IMR-90 (cell line): ENCODE measurements around the gene MGAT4A. TPM values are rescaled to one million over a fixed set of nuclear protein-coding genes. Genes with fewer than 3 reads are reported as not detected.

Experiments used
- ATAC-seq: fragments of 200-7000 bp; cut with Tn5 transposase; 2 replicates; pipeline ENCODE4 v1.9.1; 2020; ENCODE audit warnings: low read depth, mild to moderate bottlenecking, moderate library complexity
- BruUV-seq: library from RNA; stranded (reverse); fragments of 400-500 nt; replicated peaks from 2 replicates; lab custom pipeline; 2021; lab: Mats Ljungman, UMichigan
- CTCF ChIA-PET: fragments of 300-600 bp; formaldehyde crosslinking; extraction: SDS; loops from one replicate; lab custom pipeline; 2021; ENCODE audit warnings: antibody characterized with exemption; lab: Yijun Ruan, JAX
- POLR2A ChIA-PET: fragments of 300-600 bp; sonication (Branson Sonifier 250); formaldehyde crosslinking; loops from one replicate; lab custom pipeline; 2022; ENCODE audit warnings: antibody characterized with exemption; ENCODE audit not compliant: unreplicated experiment; lab: Charles Lee
- DNase-seq: peaks from one replicate; pipeline ENCODE4 v3.0.0; 2013
- H2AFZ ChIP-seq: replicated peaks from 2 replicates; pipeline ENCODE3; 2013; ENCODE audit warnings: low read length, mild to moderate bottlenecking; ENCODE audit not compliant: poor library complexity
- H2AK5ac ChIP-seq: 2 replicates; pipeline ENCODE4 v1.6.1; 2013; ENCODE audit warnings: low read depth, low read length, inconsistent platforms
- H2AK9ac ChIP-seq: replicated peaks from 2 replicates; pipeline ENCODE3; 2013; ENCODE audit warnings: mild to moderate bottlenecking, low read depth, low read length, moderate library complexity; ENCODE audit not compliant: poor library complexity
- H2BK120ac ChIP-seq: 2 replicates; pipeline ENCODE4 v1.6.1; 2013; ENCODE audit warnings: low read depth, low read length, inconsistent platforms
- H2BK15ac ChIP-seq: 3 replicates; pipeline ENCODE4 v1.6.1; 2013; ENCODE audit warnings: low read depth, low read length, inconsistent platforms
- H2BK20ac ChIP-seq: 2 replicates; pipeline ENCODE4 v1.6.1; 2013; ENCODE audit warnings: low read depth, mild to moderate bottlenecking, inconsistent platforms, low read length, moderate library complexity
- H2BK5ac ChIP-seq: 2 replicates; pipeline ENCODE4 v1.6.1; 2013; ENCODE audit warnings: mild to moderate bottlenecking, low read depth, low read length, inconsistent platforms; ENCODE audit not compliant: poor library complexity, severe bottlenecking
- H3K14ac ChIP-seq: replicated peaks from 2 replicates; pipeline ENCODE4 v1.6.1; 2013; ENCODE audit warnings: low read depth, low read length, inconsistent platforms
- H3K18ac ChIP-seq: 2 replicates; pipeline ENCODE4 v1.6.1; 2013; ENCODE audit warnings: low read depth, low read length, control low read depth
- H3K23ac ChIP-seq: 2 replicates; pipeline ENCODE4 v1.6.1; 2013; ENCODE audit warnings: low read depth, low read length, inconsistent platforms
- H3K27ac ChIP-seq: 2 replicates; pipeline ENCODE4 v1.5.1; 2013; ENCODE audit warnings: mild to moderate bottlenecking, control low read depth, low read length; ENCODE audit not compliant: insufficient read depth
- H3K27me3 ChIP-seq: 2 replicates; pipeline ENCODE4 v1.6.1; 2013; ENCODE audit warnings: low read length; ENCODE audit not compliant: control insufficient read depth, insufficient read depth
- H3K36me3 ChIP-seq: 2 replicates; pipeline ENCODE4 v1.6.1; 2013; ENCODE audit warnings: low read length, mixed read lengths; ENCODE audit not compliant: control insufficient read depth, insufficient read depth
- H3K4ac ChIP-seq: 2 replicates; pipeline ENCODE4 v1.6.1; 2013; ENCODE audit warnings: low read depth, low read length, inconsistent platforms
- H3K4me1 ChIP-seq: 2 replicates; pipeline ENCODE4 v1.6.1; 2013; ENCODE audit warnings: low read length, mixed read lengths; ENCODE audit not compliant: control insufficient read depth, insufficient read depth
- H3K4me2 ChIP-seq: 2 replicates; pipeline ENCODE4 v1.6.1; 2013; ENCODE audit warnings: low read depth, mild to moderate bottlenecking, control low read depth, low read length, moderate library complexity
- H3K4me3 ChIP-seq: 2 replicates; pipeline ENCODE4 v1.5.1; 2013; ENCODE audit warnings: low read depth, mild to moderate bottlenecking, control low read depth, low read length, moderate library complexity; ENCODE audit not compliant: insufficient read depth
- H3K56ac ChIP-seq: 2 replicates; pipeline ENCODE4 v1.6.1; 2013; ENCODE audit warnings: low read length, inconsistent platforms; ENCODE audit not compliant: insufficient read depth; ENCODE audit errors: extremely low read depth
- H3K79me1 ChIP-seq, 2 experiments: 2 replicates each; pipeline ENCODE4 v1.6.1; 2013; ENCODE audit warnings: low read length in 2 of 2, inconsistent platforms in 1 of 2, low read depth in 1 of 2
- H3K9ac ChIP-seq: 2 replicates; pipeline ENCODE4 v1.6.1; 2013; ENCODE audit warnings: low read depth, low read length, control low read depth
- H3K9me1 ChIP-seq: 2 replicates; pipeline ENCODE4 v1.6.1; 2013; ENCODE audit warnings: low read length, inconsistent platforms; ENCODE audit not compliant: insufficient read depth
- H3K9me3 ChIP-seq: 2 replicates; pipeline ENCODE4 v1.6.1; 2013; ENCODE audit warnings: low read length; ENCODE audit not compliant: control insufficient read depth, insufficient read depth
- H4K20me1 ChIP-seq: 2 replicates; pipeline ENCODE4 v1.6.1; 2013; ENCODE audit warnings: low read length, inconsistent platforms; ENCODE audit not compliant: insufficient read depth
- H4K5ac ChIP-seq: 2 replicates; pipeline ENCODE4 v1.6.1; 2013; ENCODE audit warnings: mild to moderate bottlenecking, low read depth, low read length, control low read depth
- H4K8ac ChIP-seq, 2 experiments: 2 replicates each; pipeline ENCODE4 v1.6.1; 2013; ENCODE audit warnings: low read depth in 2 of 2, low read length in 2 of 2, control low read depth in 1 of 2, inconsistent platforms in 1 of 2
- H4K91ac ChIP-seq: 2 replicates; pipeline ENCODE4 v1.6.1; 2013; ENCODE audit warnings: low read depth, low read length, inconsistent platforms; ENCODE audit not compliant: insufficient read depth
- NFE2L2 ChIP-seq: fragments of 150-350 bp; IDR thresholded peaks from 2 replicates; pipeline ENCODE4 v1.6.1; 2016; ENCODE audit warnings: low read depth, mild to moderate bottlenecking, low read length
- RAD21 ChIP-seq: IDR thresholded peaks from 2 replicates; pipeline ENCODE4 v1.6.1; 2012; ENCODE audit warnings: low read length, improper control_type of control experiment
- WGBS, 2 experiments: methylation state at CpG; one replicate each; pipeline versions ENCODE4 v1.1.5 to v1.1.7; 2013; ENCODE audit warnings: missing lambda C conversion rate in 2 of 2; ENCODE audit not compliant: insufficient read length in 1 of 2; ENCODE audit errors: extremely low coverage in 2 of 2; 5-methylcytosine and 5-hydroxymethylcytosine counted together
- dilution Hi-C: fragments of 300-500 bp; cut with HindIII; formaldehyde crosslinking; loops from one replicate; pipeline ENCODE4 v1.14.3; 2018; ENCODE audit warnings: low sequenced_read_pairs; ENCODE audit not compliant: unreplicated experiment
- in situ Hi-C: fragments of 300-500 bp; cut with MboI; formaldehyde crosslinking; loops from 3 replicates; pipeline ENCODE4 v1.14.3; 2019; ENCODE audit warnings: low sequenced_read_pairs, inconsistent platforms, mixed read lengths
- intact Hi-C: fragments of 100-400 bp; cut with micrococcal nuclease; formaldehyde crosslinking; loops from 2 replicates; pipeline ENCODE4 v1.10.0; 2022
- polyA plus RNA-seq, 3 experiments: library from polyadenylated mRNA; depleted of rRNA; stranded (reverse); fragments of >200 nt; gene quantifications; 2 replicates each; pipeline ENCODE4 v1.2.3, GENCODE V29; 2012; ENCODE audit warnings: low replicate concordance in 1 of 3
- total RNA-seq: library from RNA; depleted of rRNA; stranded (reverse); fragments of >200 nt; gene quantifications from 2 replicates; pipeline ENCODE4 v1.2.3, GENCODE V29; 2012

MGAT4A gene
- total and polyA plus RNA-seq, 2 of the 4 experiments (the other 2 are of a cell fraction): under 0.01 TPM; not detected in 1

GRCh38 chr2:98771264-98771663, 40.3 kb upstream of the MGAT4A start:
- ATAC-seq: no peak
- H3K9ac ChIP-seq: no peak overlapping the region
- H3K79me1 ChIP-seq: no peaks in the 10 kb centered on the region
- no peak overlapping the region for H3K4me3 ChIP-seq
- dilution Hi-C loops (no loop called here), in situ Hi-C loops (no loop called here), intact Hi-C loops (no loop called here)
- no peak overlapping the region for H2AK9ac ChIP-seq
- H3K9me1 ChIP-seq: no peaks in the 10 kb centered on the region
- H4K5ac ChIP-seq: no peak overlapping the region
- no peak overlapping the region for H3K23ac ChIP-seq
- no peak for DNase-seq
- no peak overlapping the region for H3K27ac ChIP-seq
- no peak overlapping the region for H2BK15ac ChIP-seq
- no peak overlapping the region for H2BK20ac ChIP-seq
- H3K4me1 ChIP-seq: no peaks in the 10 kb centered on the region
- ChIA-PET POLR2A (no interaction called here), CTCF (no interaction called here)
- no peaks in the 10 kb centered on the region for H3K9me3 ChIP-seq
- H2AFZ ChIP-seq: no peak overlapping the region
- TF ChIP-seq RAD21 (no peak), NFE2L2 (no peak)
- H2BK120ac ChIP-seq: no peak overlapping the region
- H2BK5ac ChIP-seq: no peak overlapping the region
- H3K56ac ChIP-seq: no peak overlapping the region
- WGBS, 2 experiments: 60% methylated on average over 1 of the region's 2 CpGs; no CpG with 5 or more reads in 1 of the 2 experiments
- BruUV-seq: no TSS peak
- no peak overlapping the region for H3K18ac ChIP-seq
- H2AK5ac ChIP-seq: no peak overlapping the region
- H4K91ac ChIP-seq: no peak overlapping the region
- H3K36me3 ChIP-seq: no peaks in the 10 kb centered on the region
- no peak overlapping the region for H4K8ac ChIP-seq
- H4K20me1 ChIP-seq: no peaks in the 10 kb centered on the region
- no peak overlapping the region for H3K4ac ChIP-seq
- H3K4me2 ChIP-seq: no peak overlapping the region
- no peak overlapping the region for H3K14ac ChIP-seq
- H3K27me3 ChIP-seq: peaks cover 17% of the 10 kb centered on the region
